GM10266 (cell line): ENCODE results near the gene MIOS.
"Not testable (repeated sequence)": the region's sequence is repeated elsewhere in the genome, so short reads cannot be mapped to it uniquely, and the experiment has no call there.

Experiments used
- DNase-seq: peaks from one replicate; pipeline ENCODE4 v3.0.0; 2012; ENCODE audit errors: extremely low spot score
- TF ChIP-seq, protein P1 (sequence below): IDR thresholded peaks from 2 replicates; pipeline ENCODE4 v1.5.1; 2012; ENCODE audit warnings: mild to moderate bottlenecking, low read depth; ENCODE audit not compliant: control insufficient read depth, insufficient read depth; ENCODE audit errors: missing control alignments

The MIOS gene

DNA sequence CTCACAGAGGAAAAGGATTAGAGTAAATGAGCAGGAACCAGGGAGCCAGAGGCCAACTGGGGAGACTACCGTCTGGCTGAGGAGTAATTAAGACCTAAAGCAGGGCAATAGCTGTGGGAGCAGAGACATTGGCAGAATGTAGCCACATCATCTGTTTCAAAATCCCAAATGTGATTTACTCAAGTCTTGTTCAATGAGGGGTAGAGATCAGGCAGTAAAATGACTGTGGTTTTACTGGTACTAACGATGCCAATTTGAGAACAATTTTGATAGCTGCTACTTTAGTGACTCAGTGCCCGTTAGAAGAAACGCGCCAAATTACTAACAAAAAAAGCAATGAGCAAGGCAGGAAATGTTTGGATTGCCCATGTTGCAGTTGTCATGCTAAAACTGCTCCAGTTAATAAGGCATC, 12.7 kb upstream of the MIOS start:
- no peak for DNase-seq
- TF ChIP-seq, protein P1, sequence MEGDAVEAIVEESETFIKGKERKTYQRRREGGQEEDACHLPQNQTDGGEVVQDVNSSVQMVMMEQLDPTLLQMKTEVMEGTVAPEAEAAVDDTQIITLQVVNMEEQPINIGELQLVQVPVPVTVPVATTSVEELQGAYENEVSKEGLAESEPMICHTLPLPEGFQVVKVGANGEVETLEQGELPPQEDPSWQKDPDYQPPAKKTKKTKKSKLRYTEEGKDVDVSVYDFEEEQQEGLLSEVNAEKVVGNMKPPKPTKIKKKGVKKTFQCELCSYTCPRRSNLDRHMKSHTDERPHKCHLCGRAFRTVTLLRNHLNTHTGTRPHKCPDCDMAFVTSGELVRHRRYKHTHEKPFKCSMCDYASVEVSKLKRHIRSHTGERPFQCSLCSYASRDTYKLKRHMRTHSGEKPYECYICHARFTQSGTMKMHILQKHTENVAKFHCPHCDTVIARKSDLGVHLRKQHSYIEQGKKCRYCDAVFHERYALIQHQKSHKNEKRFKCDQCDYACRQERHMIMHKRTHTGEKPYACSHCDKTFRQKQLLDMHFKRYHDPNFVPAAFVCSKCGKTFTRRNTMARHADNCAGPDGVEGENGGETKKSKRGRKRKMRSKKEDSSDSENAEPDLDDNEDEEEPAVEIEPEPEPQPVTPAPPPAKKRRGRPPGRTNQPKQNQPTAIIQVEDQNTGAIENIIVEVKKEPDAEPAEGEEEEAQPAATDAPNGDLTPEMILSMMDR: no peak

GRCh38 chr7:7554649-7555575, 11.8 kb upstream of the MIOS start:
- no peak for DNase-seq

GRCh38 chr7:7556852-7557251, 9.8 kb upstream of the MIOS start:
- TF ChIP-seq, protein P1: no peak
- DNase-seq: no peak

More at GRCh38 chr7:7554649-7555575, 11.8 kb upstream of the MIOS start:
- TF ChIP-seq, protein P1: no peak

DNA sequence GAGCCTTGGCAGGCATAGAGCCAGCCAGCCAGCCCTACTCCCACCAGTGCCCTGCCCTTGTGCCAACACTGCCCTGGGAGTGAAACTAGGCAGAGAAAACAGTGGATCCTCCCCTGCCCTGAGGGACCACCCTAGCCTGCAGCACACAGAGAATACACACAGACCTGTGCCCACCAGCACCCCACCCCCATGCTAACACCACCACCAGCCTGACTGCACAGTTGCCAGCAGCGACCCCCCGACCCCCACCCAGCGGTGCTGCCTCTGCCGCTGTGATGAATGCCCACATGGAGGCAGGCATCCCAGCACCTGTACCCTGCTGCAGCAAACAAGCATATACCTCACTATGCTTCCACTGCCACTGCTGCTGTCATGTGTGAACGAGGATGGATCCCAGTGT, 9.4 kb upstream of the MIOS start:
- DNase-seq: no peak
- TF ChIP-seq, protein P1: no peak

GRCh38 chr7:7561591-7561990, 5.1 kb upstream of the MIOS start:
- DNase-seq: not testable (repeated sequence)

DNA sequence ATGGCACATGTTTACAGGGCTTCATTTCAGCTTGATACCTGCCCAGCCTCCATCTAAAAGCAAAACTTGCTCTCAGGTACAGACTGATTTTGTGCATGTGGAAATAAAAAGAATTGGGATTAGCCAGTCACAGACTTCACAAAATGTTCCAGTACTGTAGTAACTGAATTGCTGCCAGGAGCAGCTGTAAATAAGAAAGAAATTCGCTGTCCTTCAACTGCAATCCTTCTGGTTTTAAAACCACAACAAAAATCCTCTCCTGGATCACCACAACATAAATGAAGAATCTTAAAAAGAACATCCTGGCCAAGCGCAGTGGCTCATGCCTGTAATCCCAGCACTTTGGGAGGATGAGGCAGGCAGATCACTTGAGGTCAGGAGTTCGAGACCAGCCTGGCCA, 3.9 kb upstream of the MIOS start:
- DNase-seq: no peak
- TF ChIP-seq, protein P1: no peak

DNA sequence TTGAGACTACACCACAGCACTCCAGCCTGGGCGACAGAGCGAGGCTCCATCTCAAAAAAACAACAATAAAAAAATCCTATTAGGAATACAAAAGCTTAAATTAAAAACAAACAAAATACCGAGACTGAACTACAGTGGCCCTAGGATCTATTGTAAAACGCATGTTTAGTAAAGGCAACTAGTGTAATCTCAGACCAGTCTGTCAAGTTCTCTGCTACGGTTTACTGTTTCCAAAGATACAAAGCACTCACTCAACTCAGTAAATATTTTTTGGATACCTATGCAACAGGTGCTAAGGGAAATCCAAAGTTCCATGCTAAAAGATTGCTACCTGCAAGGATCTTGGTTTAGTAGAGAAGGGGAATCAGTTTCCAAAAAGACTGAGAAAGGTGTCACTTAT, 3.4 kb upstream of the MIOS start:
- no peak for DNase-seq
- TF ChIP-seq, protein P1: no peak
